A549 (cell line): ENCODE results near the gene MPI.

ENCODE experiments used
- CBX2 ChIP-seq: fragments of 200-600 bp; sonication (generic); IDR thresholded peaks from 2 replicates; pipeline ENCODE4 v1.6.1; 2016; ENCODE audit warnings: low read depth, mild to moderate bottlenecking, borderline replicate concordance
- CTCF ChIP-seq: fragments of >200 bp; sonication (Bioruptor Twin); formaldehyde crosslinking; IDR thresholded peaks from 3 replicates; pipeline ENCODE4 v1.5.1; 2016
- EP300 ChIP-seq, 2 experiments: fragments of >200 bp; sonication (Bioruptor Twin); formaldehyde crosslinking; IDR thresholded peaks; 2 replicates in 1 of 2; 3 replicates in 1 of 2; pipeline ENCODE4 v1.6.1; 2016 to 2017
- KDM1A ChIP-seq: fragments of 200-600 bp; sonication (generic); IDR thresholded peaks from 2 replicates; pipeline ENCODE4 v1.6.1; 2016; ENCODE audit warnings: low read depth, mild to moderate bottlenecking
- KDM5A ChIP-seq: fragments of 200-600 bp; sonication (generic); IDR thresholded peaks from 2 replicates; pipeline ENCODE4 v1.6.1; 2016; ENCODE audit warnings: antibody characterized with exemption, mild to moderate bottlenecking
- MAFK ChIP-seq: fragments of 450-650 bp; IDR thresholded peaks from 2 replicates; pipeline ENCODE4 v1.6.1; 2014; ENCODE audit not compliant: partially characterized antibody
- MAX ChIP-seq: IDR thresholded peaks from 2 replicates; pipeline ENCODE4 v1.6.1; 2012
- PHF8 ChIP-seq: fragments of 200-600 bp; sonication (generic); IDR thresholded peaks from 2 replicates; pipeline ENCODE4 v1.6.1; 2016; ENCODE audit warnings: low read depth, mild to moderate bottlenecking, antibody characterized with exemption, moderate library complexity, borderline replicate concordance
- POLR2A ChIP-seq: IDR thresholded peaks from 2 replicates; pipeline ENCODE4 v1.6.1; 2012; ENCODE audit warnings: mild to moderate bottlenecking, low read length
- REST ChIP-seq: fragments of 200-600 bp; sonication (generic); IDR thresholded peaks from 2 replicates; pipeline ENCODE4 v1.6.1; 2016; ENCODE audit warnings: antibody characterized with exemption, mild to moderate bottlenecking, moderate library complexity
- SMC3 ChIP-seq: fragments of >200 bp; sonication (Bioruptor Twin); formaldehyde crosslinking; IDR thresholded peaks from 3 replicates; pipeline ENCODE4 v1.6.1; 2018; ENCODE audit warnings: inconsistent platforms
- ZC3H11A ChIP-seq: fragments of 450-650 bp; IDR thresholded peaks from 2 replicates; pipeline ENCODE4 v1.6.1; 2014; ENCODE audit warnings: antibody characterized with exemption, mild to moderate bottlenecking
- TF ChIP-seq, protein P1 (sequence below): fragments of 250-450 bp; sonication (Bioruptor Pico); IDR thresholded peaks from 2 replicates; pipeline ENCODE4 v1.5.0; 2020; ENCODE audit warnings: low read depth, mild to moderate bottlenecking, moderate library complexity

DNA sequence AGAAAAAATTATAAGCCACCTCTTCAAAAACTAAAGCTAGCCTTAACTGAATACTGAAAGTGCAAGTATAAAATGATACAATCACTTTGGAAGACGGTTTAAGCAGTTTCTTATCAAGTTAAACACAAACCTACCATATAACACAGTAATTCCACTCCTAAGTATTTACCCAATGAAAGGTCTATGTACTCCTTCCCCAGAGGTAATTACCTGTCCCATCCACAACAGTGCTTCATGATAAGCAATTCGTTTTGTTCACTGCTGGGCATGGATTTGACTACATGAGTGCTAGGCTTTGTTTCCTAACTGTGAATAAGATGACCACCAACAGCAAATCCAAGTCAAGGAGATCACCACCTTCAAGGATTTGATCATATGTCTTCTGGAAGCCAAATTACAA lies 43.7 kb downstream of the MPI start:
- TF ChIP-seq PHF8: no peak
- TF ChIP-seq MAFK: no peak
- TF ChIP-seq MAX: no peak
- TF ChIP-seq ZC3H11A: no peak
- no peak for TF ChIP-seq CTCF
- TF ChIP-seq POLR2A: no peak
- no peak for TF ChIP-seq KDM5A
- no peak for TF ChIP-seq SMC3
- TF ChIP-seq EP300 (IDR thresholded peaks at IDR 0.05): no peak
- TF ChIP-seq REST: no peak
- no peak for TF ChIP-seq KDM1A
- TF ChIP-seq CBX2: no peak
- TF ChIP-seq, protein P1, sequence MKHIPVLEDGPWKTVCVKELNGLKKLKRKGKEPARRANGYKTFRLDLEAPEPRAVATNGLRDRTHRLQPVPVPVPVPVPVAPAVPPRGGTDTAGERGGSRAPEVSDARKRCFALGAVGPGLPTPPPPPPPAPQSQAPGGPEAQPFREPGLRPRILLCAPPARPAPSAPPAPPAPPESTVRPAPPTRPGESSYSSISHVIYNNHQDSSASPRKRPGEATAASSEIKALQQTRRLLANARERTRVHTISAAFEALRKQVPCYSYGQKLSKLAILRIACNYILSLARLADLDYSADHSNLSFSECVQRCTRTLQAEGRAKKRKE: no peak
